Upper lobe of left lung (tissue), 4 donors: Measurements from ENCODE around the gene ATCAY.

Source experiments
- CTCF ChIP-seq, 6 experiments: fragments of 450-650 bp in 4 of 6; fragments of 200-600 bp in 2 of 6; sonication (generic) in 2 of 6; IDR thresholded peaks; one replicate each; pipeline ENCODE4 v1.5.1; 2016 to 2019; ENCODE audit warnings: antibody characterized with exemption in 6 of 6
- EP300 ChIP-seq, 4 donors: sonication (generic); formaldehyde crosslinking; IDR thresholded peaks; one replicate each; pipeline ENCODE4 v1.5.1; 2017; ENCODE audit warnings: antibody characterized with exemption in 4 of 4, control low read depth in 2 of 4
- POLR2A ChIP-seq, 4 donors: fragments of 450-650 bp; IDR thresholded peaks; one replicate each; pipeline ENCODE4 v1.5.1; 2016 to 2017; ENCODE audit warnings: antibody characterized with exemption in 4 of 4, mild to moderate bottlenecking in 2 of 4
- POLR2AphosphoS5 ChIP-seq, 2 donors: sonication (generic); formaldehyde crosslinking; IDR thresholded peaks; one replicate each; pipeline ENCODE4 v1.5.1; 2017; ENCODE audit warnings: antibody characterized with exemption in 2 of 2

- TF ChIP-seq CTCF (IDR thresholded peaks at IDR 0.05): no peak
- no peak for TF ChIP-seq POLR2A (IDR thresholded peaks at IDR 0.05)
- no peak for TF ChIP-seq POLR2AphosphoS5 (IDR thresholded peaks at IDR 0.05)
- TF ChIP-seq EP300 (IDR thresholded peaks at IDR 0.05): no peak
Observed at GRCh38 chr19:3838661-3839060, 41.8 kb upstream of the ATCAY start.
